Skeletal muscle tissue (tissue), 4 donors: ENCODE measurements around the gene CBFA2T2. TPM values are rescaled to one million over a fixed set of nuclear protein-coding genes. Genes with fewer than 3 reads are reported as not detected.
"Not testable (repeated sequence)": the region's sequence is repeated elsewhere in the genome, so short reads cannot be mapped to it uniquely, and the experiment has no call there.

ENCODE experiments used
- H3K27ac ChIP-seq: one replicate; pipeline ENCODE4 v1.7.0; 2013; ENCODE audit warnings: mild to moderate bottlenecking, low read depth, low read length, inconsistent platforms
- H3K27me3 ChIP-seq, 3 donors: one replicate each; pipeline ENCODE4 v1.7.0; 2013; ENCODE audit warnings: low read length in 3 of 3; ENCODE audit not compliant: control insufficient read depth in 3 of 3, insufficient read depth in 3 of 3
- H3K36me3 ChIP-seq, 3 donors: one replicate each; pipeline ENCODE4 v1.7.0; 2013; ENCODE audit warnings: low read length in 3 of 3; ENCODE audit not compliant: control insufficient read depth in 3 of 3, insufficient read depth in 3 of 3
- H3K4me1 ChIP-seq, 3 donors: one replicate each; pipeline ENCODE4 v1.7.0; 2013; ENCODE audit warnings: low read length in 3 of 3, mild to moderate bottlenecking in 3 of 3; ENCODE audit not compliant: control insufficient read depth in 3 of 3, insufficient read depth in 3 of 3
- H3K4me3 ChIP-seq, 3 donors: one replicate each; pipeline ENCODE4 v1.7.0; 2013; ENCODE audit warnings: low read length in 3 of 3
- H3K9ac ChIP-seq, 3 donors: one replicate each; pipeline ENCODE4 v1.7.0; 2013; ENCODE audit warnings: low read length in 3 of 3, mild to moderate bottlenecking in 3 of 3, moderate library complexity in 2 of 3, low read depth in 1 of 3
- H3K9me3 ChIP-seq, 3 donors: one replicate each; pipeline ENCODE4 v1.7.0; 2013; ENCODE audit warnings: low read length in 3 of 3; ENCODE audit not compliant: control insufficient read depth in 3 of 3
- total RNA-seq: library from RNA; depleted of rRNA; stranded (reverse); fragments of >200 nt; gene quantifications from one replicate; pipeline ENCODE4 v1.2.3, GENCODE V29; 2014
- donor health status: Osteomylitis.

Gene CBFA2T2
- total RNA-seq, 1 donor from 2014 or later = 10.4 TPM

DNA sequence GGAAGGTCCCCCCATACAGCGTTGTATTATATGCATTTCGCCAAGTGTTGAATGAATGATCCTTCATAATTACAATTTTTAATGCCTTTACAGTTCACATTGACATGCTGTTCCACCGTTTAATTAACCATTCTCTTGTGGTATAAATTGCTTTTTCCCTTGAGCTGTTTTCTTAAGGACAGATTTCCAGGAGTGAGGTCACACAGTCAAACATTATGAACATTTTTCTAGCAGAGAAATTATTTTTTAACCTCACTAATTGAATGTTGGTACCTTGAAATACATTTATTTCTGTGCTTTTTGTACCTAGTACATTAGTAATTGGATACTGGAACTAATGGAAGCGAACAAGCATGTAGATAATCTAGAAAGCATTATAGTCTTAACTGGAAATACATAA lies 95.5 kb downstream of the CBFA2T2 start:
- Histone ChIP-seq H3K4me3 (no peak overlapping the region), H3K36me3 (no peaks in the 10 kb centered on the region), H3K9me3 (no peaks in the 10 kb centered on the region), H3K27ac (no peak overlapping the region), H3K9ac (no peak overlapping the region), H3K4me1 (peaks cover 0 to 6% (median 4%) of the 10 kb centered on the region in 3 donors), H3K27me3 (no peaks in the 10 kb centered on the region)

DNA sequence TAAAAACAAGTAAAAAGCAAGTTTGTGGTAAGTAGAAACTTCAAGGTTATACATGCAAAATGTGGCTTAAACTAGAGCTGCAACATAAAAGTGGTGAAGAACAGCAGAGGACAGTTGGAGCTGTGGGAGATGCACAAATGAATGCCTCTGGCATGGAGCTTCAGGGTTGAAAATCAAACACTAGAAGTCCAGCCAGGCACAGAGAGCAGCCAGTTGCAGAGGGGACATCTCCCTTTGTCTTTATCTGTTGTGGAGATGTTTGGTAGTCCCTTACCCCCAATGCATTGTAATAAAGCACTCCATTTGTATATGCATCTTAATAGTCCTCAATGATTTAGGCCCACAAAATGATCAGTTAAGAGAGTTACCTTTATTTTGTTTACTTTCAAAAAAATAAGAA lies 99.2 kb downstream of the CBFA2T2 start:
- Histone ChIP-seq H3K36me3 (no peaks in the 10 kb centered on the region), H3K9me3 (no peaks in the 10 kb centered on the region), H3K27me3 (no peaks in the 10 kb centered on the region), H3K27ac (no peak overlapping the region), H3K9ac (no peak overlapping the region), H3K4me3 (no peak overlapping the region), H3K4me1 (peaks cover 0 to 6% (median 4%) of the 10 kb centered on the region in 3 donors)

DNA sequence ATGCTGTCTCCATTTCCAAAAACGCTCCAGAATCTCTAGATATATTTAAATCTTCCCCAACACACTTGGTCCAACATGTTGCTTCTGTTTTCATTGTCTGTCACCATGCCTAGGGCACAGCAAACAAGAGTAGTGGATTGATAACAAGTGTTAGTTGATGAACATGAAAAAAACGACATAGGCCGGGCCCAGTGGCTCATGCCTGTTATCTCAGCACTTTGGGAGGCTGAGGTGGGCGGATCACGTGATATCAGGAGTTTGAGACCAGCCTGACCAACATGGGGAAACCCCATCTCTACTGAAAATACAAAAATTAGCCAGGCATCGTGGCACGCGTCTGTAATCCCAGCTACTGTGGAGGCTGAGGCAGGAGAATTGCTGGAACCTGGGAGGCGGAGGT lies 102.0 kb downstream of the CBFA2T2 start:
- H3K4me1 ChIP-seq, H3K27me3 ChIP-seq, H3K9ac ChIP-seq, H3K9me3 ChIP-seq, H3K36me3 ChIP-seq, H3K4me3 ChIP-seq, H3K27ac ChIP-seq: not testable (repeated sequence)

DNA sequence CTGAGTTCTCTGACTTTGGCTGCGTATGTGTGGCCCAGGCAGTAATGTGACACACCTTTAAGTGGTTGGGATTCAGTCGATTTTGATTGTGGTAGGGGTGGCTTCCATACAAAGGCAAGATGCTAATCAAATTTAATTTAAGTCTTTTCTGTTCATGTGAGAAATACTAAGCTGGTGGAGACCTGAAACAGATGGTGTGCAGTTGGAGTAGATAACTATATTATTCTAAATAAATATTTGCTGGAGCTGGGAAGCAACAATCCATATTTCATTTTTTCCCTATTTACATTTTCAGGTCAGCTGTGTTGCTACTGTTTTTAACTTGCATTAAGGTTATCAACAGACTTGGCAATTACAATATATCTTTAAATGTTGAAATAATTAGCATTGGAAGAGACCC lies 104.8 kb downstream of the CBFA2T2 start:
- Histone ChIP-seq H3K4me1 (no peaks in the 10 kb centered on the region), H3K9me3 (no peaks in the 10 kb centered on the region), H3K27me3 (no peaks in the 10 kb centered on the region), H3K4me3 (no peak overlapping the region), H3K27ac (no peak overlapping the region), H3K9ac (no peak overlapping the region), H3K36me3 (peaks cover 0 to 4% (median 2%) of the 10 kb centered on the region in 3 donors)

DNA sequence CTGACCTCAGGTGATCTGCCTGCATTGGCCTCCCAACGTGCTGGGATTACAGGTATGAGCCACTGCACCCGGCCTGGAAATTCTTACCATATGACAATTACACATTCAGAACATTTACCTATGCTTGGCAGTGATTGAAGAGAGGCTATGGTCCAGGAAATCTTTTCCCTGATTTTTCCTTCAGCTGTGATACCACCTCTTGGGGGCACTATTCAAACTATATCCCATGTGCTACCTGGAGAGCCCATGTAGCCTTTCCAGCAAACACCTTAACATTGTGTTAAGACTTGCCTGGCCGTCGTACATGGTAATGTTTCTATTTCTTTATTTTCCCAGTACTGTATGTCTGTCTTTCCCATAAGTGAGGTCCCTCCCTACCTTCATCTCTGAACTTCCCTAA lies 110.5 kb downstream of the CBFA2T2 start:
- no peaks in the 10 kb centered on the region for H3K27me3 ChIP-seq
- H3K9me3 ChIP-seq = no peaks in the 10 kb centered on the region
- no peak overlapping the region for H3K4me3 ChIP-seq
- H3K9ac ChIP-seq = no peak overlapping the region
- H3K4me1 ChIP-seq = no peaks in the 10 kb centered on the region
- H3K36me3 ChIP-seq = peaks cover 0 to 4% (median 4%) of the 10 kb centered on the region in 3 donors
- no peak overlapping the region for H3K27ac ChIP-seq

DNA sequence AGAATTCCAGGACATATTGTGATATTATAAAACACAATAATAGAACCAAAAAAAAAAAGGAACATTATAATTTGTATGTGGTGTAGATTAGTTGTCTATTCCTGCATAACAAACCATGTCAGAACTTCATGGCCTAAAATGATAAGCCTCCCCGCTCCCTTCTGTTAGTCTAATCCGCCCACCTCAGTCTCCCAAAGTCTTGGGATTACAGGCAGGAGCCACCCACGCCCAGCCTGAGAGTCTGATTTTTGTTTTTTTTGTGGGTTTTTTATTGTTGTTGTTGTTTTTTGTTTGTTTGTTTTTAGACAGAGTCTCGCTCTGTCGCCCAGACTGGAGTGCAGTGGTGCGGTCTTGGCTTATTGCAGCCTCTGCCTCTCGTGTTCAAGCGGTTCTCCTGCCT lies 111.1 kb downstream of the CBFA2T2 start:
- Histone ChIP-seq H3K9ac (no peak overlapping the region), H3K27ac (no peak overlapping the region), H3K27me3 (no peaks in the 10 kb centered on the region), H3K9me3 (no peaks in the 10 kb centered on the region), H3K36me3 (peaks cover 0 to 4% (median 4%) of the 10 kb centered on the region in 3 donors), H3K4me3 (no peak overlapping the region), H3K4me1 (no peaks in the 10 kb centered on the region)

DNA sequence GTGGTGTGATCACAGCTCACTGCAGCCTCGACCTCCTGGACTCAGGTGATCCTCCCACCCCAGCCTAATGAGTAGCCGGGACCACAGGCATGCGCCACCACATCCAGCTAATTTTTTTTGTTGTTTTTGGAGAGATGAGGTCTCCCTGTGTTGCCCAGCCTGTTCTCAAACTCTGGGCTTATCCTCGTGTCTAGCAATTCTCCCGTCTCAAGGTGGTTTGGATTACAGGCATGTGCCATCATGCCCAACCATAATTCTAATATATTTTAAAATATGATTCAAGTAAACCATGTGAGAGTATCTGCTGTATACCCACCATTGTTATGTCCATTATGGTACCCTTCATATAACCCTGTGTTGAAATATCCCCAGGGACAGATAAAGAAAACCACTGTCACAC lies 112.0 kb downstream of the CBFA2T2 start:
- Histone ChIP-seq H3K27ac (no peak overlapping the region), H3K9me3 (no peaks in the 10 kb centered on the region), H3K4me1 (no peaks in the 10 kb centered on the region), H3K9ac (no peak overlapping the region), H3K36me3 (peaks cover 0 to 4% (median 4%) of the 10 kb centered on the region in 3 donors), H3K27me3 (no peaks in the 10 kb centered on the region), H3K4me3 (no peak overlapping the region)

DNA sequence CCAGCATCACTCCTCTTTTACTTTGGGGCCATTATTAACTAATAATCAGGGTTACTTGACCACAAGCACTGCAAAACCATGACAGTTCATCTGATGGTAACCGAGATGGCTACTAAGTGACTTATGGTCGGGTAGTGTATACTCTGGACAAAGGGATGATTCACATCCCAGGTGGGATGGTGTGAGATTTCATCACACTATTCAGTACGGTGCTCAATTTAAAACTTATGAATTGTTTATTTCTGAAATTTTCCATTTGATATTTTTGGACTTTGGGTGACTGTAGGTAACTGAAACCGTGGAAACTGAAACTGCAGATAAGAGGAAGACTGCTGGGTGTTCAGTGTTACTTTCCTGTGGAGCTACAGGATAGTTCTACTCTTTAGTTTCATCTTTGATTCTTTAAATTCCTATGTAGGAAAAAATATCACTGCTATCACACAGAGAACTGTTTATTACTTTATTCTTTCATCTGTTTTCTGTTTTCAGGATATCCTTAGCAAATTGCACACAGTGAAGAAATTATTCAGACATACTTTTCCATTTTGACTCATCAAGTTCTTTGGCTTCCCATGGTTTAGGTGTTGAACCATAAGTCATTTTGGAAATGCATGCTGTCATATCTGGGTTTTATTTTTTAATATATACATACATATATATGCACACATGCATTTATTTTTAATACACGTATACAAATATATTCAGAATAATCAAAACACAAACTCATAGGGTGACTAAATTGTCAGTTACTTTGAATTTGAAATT lies 113.1 kb downstream of the CBFA2T2 start:
- Histone ChIP-seq H3K4me3 (no peak overlapping the region), H3K9me3 (no peaks in the 10 kb centered on the region), H3K36me3 (peaks cover 6 to 10% (median 6%) of the 10 kb centered on the region in 3 donors), H3K27ac (no peak overlapping the region), H3K4me1 (no peaks in the 10 kb centered on the region), H3K9ac (no peak overlapping the region), H3K27me3 (no peaks in the 10 kb centered on the region)

DNA sequence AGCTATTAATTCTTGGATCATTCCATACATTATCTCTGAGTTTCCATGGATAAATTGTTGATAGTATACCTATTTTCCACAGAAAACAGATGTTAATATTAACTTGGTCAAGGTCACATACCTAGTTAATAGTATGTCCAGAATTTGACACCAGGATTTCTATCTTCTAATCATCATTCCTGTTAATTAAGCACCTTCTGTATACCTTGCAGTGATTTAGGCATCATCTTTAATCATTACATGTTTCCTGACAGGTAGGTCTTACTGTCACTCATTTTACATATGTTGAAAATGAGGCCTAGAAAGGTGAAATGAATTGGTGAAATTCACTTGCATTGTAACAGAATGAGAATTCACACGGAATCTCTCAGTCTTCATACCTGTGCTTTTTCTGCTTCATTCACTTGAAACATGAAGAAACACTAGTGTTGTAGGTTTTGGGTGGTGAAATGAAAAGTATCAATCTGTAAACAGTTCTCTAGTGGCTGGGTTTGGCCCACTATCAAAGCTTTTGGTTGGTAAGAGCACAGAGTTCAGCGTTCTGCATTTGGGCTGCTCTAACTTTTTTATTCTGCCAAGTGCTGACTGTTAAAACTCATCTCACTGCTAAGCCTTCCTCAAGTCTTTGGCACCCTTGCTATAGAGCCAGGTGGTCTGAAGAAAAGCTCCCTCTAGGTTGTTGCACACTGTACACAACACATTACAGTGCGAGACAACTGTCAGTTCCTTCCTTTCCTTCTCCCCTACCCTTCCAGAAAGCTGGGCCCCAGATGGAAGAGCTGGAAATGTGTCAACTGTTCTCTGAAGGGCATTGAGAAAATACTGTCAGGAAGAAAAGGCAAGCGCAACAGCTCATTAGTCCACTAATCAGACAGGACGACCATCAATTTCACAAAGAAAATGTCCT lies 114.4 kb downstream of the CBFA2T2 start:
- H3K27me3 ChIP-seq = no peaks in the 10 kb centered on the region
- no peaks in the 10 kb centered on the region for H3K4me1 ChIP-seq
- no peak overlapping the region for H3K27ac ChIP-seq
- H3K9me3 ChIP-seq = no peaks in the 10 kb centered on the region
- no peak overlapping the region for H3K9ac ChIP-seq
- no peak overlapping the region for H3K4me3 ChIP-seq
- H3K36me3 ChIP-seq = peaks cover 11 to 15% (median 12%) of the 10 kb centered on the region in 3 donors

DNA sequence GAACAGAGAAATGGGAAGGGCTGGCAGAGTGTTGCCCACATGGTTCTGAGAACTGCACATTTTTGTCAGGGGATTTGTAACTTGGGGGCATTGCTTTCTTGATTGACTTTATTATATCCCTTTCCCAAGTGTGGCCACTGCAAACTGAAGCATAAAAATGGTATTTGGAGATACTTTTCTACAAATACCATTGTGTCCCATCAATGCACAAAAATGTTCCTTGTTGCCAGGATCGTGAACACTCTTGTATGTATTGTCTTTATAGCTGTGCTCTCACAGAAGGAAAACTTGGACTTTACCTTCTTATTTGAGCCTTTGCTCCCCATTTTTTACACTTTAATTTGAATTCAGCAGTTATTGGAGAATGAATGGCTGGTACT lies 115.1 kb downstream of the CBFA2T2 start:
- Histone ChIP-seq H3K4me3 (no peak overlapping the region), H3K27ac (no peak overlapping the region), H3K9me3 (no peaks in the 10 kb centered on the region), H3K4me1 (no peaks in the 10 kb centered on the region), H3K9ac (no peak overlapping the region), H3K36me3 (peaks cover 11 to 17% (median 12%) of the 10 kb centered on the region in 3 donors), H3K27me3 (no peaks in the 10 kb centered on the region)
